Omental fat pad (tissue), 4 donors: ENCODE measurements around the gene MCC. TPM values are rescaled to one million over a fixed set of nuclear protein-coding genes. Genes with fewer than 3 reads are reported as not detected.

Source experiments
- ATAC-seq: fragments of 150-250 bp; one replicate; pipeline ENCODE4 v1.9.1; 2016; ENCODE audit warnings: mild to moderate bottlenecking, moderate library complexity; ENCODE audit not compliant: low FRiP score
- DNase-seq: peaks from one replicate; pipeline ENCODE4 v3.0.0-alpha.2; 2019; ENCODE audit warnings: low spot score
- total RNA-seq, 4 donors: library from RNA; depleted of rRNA; stranded (reverse); fragments of >200 nt; gene quantifications; one replicate each; pipeline ENCODE4 v1.1.0, GENCODE V29; 2016
- TF ChIP-seq, protein P1 (sequence below), 3 donors: fragments of 450-650 bp; IDR thresholded peaks; one replicate each; pipeline ENCODE4 v1.5.1; 2016 to 2017; ENCODE audit warnings: antibody characterized with exemption in 3 of 3, mild to moderate bottlenecking in 3 of 3, moderate library complexity in 2 of 3

Gene MCC
- total RNA-seq, 4 donors from 2014 or later = 32.8 to 56.3 (median 44.4) TPM

DNA sequence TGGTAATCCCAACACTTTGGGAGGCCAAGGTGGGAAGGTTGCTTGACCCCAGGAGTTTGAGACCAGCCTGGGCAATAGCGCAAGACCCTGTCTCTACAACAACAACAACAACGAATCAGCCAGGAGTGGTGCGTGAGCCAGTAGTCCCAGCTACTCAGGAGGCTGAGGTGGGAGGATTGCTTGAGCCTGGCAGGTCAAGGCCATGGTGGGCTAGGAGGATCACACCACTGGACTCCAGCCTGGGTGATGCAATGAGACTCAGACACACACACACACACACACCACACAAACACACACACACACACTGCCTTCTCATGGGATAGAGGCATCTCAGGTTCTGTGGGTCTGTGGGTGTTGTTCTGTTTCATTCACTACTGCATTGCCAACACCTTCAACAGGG is 396.6 kb downstream of the MCC start:
- TF ChIP-seq, protein P1, sequence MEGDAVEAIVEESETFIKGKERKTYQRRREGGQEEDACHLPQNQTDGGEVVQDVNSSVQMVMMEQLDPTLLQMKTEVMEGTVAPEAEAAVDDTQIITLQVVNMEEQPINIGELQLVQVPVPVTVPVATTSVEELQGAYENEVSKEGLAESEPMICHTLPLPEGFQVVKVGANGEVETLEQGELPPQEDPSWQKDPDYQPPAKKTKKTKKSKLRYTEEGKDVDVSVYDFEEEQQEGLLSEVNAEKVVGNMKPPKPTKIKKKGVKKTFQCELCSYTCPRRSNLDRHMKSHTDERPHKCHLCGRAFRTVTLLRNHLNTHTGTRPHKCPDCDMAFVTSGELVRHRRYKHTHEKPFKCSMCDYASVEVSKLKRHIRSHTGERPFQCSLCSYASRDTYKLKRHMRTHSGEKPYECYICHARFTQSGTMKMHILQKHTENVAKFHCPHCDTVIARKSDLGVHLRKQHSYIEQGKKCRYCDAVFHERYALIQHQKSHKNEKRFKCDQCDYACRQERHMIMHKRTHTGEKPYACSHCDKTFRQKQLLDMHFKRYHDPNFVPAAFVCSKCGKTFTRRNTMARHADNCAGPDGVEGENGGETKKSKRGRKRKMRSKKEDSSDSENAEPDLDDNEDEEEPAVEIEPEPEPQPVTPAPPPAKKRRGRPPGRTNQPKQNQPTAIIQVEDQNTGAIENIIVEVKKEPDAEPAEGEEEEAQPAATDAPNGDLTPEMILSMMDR (IDR thresholded peaks at IDR 0.05) = no peak
- DNase-seq (no peak), ATAC-seq (no peak)

DNA sequence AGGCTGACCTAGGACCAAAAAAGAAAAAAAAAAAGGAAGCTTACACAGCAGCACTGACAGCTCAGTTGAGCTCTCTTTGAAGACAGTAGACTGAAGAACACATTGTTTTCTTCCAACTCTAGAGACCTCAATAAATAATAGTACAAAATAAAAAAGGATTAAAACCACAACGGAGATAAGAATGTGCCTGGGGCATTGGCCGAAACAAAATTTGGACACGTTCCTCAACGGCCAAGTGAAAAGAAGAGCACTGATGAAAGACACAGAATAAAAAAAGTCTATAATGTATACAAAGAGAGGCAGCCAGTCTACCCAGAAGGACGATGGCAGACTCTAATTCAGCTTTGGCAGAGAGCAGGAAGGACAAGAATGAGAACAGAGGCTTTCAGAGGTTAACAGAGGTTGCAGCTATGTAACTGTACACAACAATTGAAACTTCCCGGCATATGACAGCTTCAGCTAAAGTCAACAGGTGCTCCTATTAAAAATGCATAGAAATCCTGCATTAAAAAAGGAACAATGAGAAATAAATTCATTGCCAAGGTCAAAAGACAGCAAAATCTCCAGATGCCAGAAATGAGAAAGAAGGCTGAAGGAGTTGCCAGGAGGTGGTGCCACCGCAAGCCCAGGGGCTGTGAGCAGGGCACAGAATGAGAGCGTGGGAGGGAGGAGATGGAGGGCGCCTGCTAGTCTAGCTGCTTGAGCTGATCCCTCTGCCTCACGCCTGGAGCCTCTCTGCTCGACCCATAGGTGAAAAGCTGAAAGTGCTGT is 397.7 kb downstream of the MCC start:
- TF ChIP-seq, protein P1 (IDR thresholded peaks at IDR 0.05) = no peak
- DNase-seq (no peak), ATAC-seq (peak; percentile 10)

DNA sequence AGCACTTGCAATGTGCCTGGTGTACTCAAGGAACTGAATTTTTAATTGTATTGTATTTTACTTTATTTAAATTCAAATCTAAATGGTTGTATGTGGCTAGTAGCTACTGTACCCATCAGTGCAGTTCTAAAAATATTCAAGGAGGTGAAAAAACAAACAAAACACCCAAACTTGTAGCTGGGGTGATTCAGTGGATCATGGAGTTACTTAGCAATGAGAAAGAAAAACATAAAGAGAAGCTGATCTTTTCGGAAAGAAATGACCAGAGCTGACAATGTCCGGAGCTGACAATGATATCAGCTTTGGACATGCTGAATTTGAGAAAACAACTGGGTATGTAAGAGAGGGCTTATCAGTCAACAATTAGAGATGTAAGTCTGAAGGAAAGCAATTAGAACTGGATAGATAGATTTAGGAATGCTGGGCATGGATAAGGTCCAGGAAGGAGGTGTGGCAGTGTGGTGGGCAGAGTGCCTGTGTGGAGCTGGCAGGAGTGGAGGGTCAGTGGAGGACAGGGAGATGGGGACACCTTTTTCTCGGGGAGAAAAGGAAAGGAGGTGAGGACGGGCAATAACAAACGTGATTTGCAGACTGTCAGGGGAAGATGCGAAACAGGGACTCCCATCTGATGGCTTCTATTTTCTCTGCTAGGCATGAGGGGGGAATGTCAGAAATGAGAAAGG is 398.5 kb downstream of the MCC start:
- peak; percentile 55 for ATAC-seq
- TF ChIP-seq, protein P1 (IDR thresholded peaks at IDR 0.05) = no peak
- no peak for DNase-seq

DNA sequence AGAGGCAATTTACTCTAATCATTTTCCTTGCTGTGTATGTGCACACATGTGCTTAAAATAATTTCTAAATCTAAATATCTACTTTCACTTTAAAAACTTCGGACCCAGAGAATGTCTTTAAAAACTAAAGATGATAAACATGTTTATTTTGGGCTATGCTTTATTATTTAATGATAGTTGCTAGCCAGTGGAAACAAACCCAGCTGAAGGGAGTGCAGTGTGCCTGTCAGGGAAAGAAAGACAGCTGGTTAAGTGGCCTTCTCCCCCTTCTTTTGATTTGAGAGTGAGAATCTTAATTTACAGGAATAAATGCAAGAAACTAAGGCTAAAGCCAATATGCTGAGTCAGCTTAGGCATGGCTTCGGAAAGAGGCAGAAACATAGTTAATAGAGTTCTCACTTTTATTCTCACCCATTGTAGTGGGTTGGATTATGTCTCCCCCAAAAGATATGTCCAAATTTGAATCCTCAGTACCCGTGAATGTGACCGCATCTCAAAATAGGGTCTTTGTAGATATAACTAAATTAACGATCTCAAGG is 400.2 kb downstream of the MCC start:
- no peak for DNase-seq
- TF ChIP-seq, protein P1 (IDR thresholded peaks at IDR 0.05) = no peak
- no peak for ATAC-seq

DNA sequence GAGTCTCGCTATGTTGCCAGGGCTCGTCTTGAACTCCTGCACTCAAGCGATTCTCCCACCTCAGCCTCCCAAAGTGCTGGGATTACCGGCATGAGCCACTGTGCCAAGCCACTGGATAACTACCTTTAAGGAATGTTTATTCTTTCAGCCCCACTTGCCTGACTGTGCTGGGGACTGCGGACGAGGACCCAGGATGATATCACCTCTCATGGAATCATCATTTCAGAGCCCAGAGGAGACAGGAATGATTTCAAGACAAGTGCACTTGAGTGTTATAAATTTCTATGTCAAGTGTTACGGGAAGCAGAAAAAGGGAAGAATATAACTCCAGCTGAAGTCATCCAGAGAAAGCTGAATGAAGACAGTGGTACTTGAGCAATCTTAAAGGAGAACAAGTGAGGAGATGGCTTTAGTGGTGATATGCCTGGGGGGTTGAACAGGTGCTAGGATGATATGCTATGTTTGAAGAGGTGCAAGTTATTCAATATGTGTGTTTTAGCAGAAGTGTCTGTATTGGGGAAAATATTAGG is 402.3 kb downstream of the MCC start:
- DNase-seq (no peak), ATAC-seq (no peak)
- TF ChIP-seq, protein P1 (IDR thresholded peaks at IDR 0.05) = no peak

DNA sequence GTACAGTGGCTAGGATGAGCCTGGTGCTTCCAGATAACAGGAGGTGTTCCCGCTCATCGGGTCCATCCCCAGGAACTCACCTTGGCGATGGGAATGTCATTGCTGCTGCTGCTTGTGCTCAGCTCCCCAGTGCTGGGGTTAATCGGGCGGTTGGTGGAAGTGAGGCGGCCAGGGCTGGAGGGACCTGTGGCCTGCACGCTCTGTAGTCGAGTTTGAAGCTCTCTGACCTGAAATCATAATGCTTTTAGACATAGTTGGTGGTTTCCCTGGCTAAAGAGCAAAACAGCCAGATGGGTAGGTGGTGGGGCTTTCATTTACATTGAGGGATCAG is 403.2 kb downstream of the MCC start:
- DNase-seq = no peak
- no peak for ATAC-seq
- TF ChIP-seq, protein P1 (IDR thresholded peaks at IDR 0.05) = no peak
